GM18526 (cell line): ENCODE measurements around the gene UACA.

Experiments used
- POLR2A ChIP-seq: IDR thresholded peaks from 3 replicates; pipeline ENCODE4 v1.6.1; 2011; ENCODE audit not compliant: insufficient read length; ENCODE audit errors: extremely low read depth

UACA gene

DNA sequence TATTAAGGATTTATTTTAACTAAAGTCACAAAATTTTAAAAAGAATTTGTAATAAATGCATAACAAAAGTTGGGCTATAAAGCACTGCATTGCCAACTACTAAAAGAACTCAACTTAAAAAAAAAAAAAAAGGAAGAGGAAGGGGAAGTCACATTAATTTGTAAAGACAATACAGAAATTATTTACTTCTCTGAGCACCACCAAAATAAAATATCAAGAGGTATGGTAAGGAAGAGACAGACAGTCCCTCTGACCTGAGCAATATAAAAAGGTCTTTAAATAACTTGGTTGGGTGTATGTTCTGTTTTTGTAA, 83.5 kb downstream of the UACA start:
- TF ChIP-seq POLR2A, result no peak

DNA sequence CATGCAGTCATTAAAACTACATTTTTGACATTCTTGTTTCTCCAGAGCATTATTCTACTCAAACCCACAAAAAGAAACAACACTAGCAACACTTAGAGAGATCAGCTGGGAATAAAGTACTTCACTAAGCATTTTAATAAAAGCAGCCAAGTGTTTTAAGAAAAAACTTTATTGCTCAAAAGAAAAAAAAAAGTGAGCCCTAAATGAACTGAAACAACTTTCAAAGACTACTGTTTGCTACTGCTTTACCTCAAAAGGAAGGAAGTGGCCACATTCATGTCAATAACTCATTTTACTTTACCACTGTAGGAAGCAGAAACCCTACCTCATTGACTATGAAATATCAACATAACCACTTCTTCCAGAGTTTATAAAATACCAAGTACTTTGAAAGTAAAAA, 91.3 kb downstream of the UACA start:
- TF ChIP-seq POLR2A, result no peak

DNA sequence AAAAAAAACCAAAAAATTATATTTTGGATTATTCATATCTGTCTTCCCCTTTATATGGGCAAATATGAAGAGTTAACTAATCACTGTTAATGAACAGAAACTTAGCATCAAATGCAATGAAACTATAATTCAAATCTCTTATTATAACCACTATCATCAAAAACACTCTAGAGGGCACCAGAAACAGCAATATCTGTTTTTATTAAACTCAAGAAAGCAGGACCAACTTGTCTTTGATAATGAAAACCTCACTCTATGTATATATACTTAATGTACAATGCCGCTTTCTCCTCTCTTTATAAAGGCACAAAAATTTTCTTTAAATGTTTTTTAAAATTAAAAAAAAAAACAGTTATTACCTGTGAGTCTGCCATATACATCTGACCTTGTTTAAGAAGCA, 92.7 kb downstream of the UACA start:
- no peak for TF ChIP-seq POLR2A

DNA sequence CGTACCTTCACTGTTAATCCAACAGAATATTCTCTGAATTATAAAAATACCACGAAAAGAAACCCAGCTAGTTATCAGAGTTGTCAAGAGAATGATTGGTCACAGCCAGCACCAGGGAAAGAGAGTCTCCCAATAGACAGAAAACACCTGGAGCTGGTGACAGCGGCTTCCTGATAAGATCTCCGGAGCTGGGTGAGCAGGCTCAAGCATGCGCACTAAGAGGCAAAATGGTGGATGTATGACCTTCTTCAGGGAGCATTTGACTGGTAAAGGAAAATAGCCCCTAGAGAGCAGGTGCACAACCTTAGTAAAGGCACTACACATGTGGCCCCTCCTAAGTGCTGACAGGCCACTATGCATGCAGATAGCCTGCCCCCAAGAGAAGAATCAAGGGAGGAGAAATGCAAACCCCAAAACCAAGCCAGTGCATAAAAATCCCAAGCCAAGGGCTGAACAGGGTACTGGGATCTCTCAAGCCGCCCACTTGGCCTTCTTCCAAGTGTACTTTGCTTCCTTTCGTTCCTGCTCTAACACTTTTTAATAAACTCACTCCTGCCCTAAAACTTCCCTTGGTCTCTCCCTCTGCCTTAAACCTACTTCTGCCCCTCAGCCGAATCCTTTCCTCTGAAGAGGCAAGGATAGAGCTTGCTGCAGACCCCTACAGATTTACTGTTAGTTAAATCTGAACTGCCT, 93.2 kb downstream of the UACA start:
- TF ChIP-seq POLR2A, result no peak

DNA sequence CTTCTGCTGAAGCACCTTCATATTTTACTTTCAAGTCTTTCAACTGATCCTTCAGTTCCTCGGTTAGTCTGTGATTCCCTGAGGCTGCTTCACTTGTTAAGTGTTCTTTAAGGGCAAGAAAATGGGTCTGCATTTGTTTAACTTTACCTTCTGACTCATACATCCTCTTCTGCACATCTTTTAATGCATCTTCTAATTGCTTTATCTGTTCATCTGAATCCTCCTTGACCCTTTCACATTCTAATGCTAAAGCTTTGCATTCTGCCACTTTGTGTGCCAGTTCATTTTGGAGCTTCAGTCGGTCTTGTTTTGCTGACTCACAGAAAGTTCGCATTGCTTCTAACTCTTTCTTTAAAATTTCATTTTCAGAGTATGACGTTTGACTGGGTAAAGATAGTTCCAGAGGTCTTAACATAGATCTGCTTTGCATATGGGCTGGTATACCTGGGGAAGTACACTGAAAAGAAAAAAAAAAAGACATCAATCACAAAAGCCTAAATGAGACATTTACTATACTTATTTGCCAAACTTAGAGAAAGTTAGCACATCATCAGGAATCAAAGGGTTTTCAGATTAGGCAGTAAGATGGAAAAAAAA, 94.3 kb downstream of the UACA start:
- TF ChIP-seq POLR2A, result no peak

DNA sequence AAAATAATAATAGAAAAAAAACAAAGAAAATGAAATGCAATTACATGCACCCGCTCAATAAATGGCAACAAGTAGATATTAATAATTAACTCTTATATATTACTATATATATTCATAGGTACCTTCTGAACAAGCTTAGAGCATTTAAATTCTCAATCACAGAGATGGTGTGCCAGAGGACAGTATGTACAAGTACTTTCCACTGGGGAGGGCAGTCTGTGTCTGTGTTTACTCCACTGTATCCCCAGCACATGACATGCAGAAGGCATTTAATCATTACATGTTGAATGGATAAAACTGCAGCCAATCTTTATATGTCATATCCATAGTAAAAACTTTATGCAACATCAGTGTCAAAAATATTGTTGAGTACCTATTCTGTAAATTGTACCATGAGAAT, 97.8 kb downstream of the UACA start:
- no peak for TF ChIP-seq POLR2A

DNA sequence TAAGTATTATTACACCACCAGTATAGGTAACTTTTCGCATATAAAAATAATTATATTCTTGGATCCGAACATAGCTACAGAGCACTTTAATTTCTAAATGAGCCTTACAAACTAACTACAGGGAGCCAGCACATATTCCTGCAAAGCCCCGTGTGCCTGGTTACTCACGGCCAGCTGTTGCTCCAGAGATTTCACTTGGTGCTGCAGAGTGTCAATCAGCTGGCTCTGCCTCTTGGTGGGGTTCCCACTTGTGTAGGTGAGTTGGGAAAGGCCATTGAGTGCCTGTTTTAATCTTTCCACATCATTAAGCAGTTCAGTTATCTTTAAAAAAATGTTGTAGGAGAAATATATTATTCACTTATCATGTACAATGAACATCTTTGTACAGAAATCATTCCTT, 98.9 kb downstream of the UACA start:
- no peak for TF ChIP-seq POLR2A

DNA sequence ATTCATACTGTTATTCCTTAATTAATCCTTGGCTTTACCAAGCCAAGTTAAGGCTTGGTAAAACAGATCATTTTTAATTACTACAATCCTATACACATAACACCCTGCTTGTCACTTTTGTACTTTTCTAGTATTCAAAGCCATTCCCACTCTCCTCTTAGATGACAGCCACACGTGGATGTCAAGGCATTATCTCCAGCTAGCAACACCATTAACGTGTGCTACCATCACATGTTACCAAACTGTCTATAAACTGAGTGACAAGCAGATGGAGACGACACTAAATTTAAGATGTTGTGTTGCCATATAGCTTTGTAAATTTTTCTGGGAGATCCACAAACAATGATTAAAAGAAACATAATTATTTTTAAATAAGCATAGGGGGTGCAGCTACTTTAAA, 103.7 kb downstream of the UACA start:
- no peak for TF ChIP-seq POLR2A

DNA sequence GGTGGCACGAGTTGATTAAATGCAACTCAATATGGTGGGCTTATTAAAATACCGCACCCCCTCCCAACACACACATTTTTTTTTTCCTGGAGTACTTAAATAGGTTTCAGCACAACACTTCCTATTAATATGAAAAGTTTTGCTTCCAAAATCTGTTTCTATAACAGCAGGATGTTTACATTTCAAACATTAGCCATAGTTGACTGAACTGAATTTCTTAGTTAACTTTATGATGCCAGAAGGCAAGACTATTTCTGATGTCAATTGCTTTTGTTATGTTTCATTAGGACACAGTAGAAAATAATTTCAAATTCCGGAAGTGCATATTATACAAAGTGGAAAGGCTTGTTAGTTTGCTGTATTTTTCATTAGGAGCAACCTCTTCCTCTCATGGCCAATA, 104.7 kb downstream of the UACA start:
- no peak for TF ChIP-seq POLR2A

DNA sequence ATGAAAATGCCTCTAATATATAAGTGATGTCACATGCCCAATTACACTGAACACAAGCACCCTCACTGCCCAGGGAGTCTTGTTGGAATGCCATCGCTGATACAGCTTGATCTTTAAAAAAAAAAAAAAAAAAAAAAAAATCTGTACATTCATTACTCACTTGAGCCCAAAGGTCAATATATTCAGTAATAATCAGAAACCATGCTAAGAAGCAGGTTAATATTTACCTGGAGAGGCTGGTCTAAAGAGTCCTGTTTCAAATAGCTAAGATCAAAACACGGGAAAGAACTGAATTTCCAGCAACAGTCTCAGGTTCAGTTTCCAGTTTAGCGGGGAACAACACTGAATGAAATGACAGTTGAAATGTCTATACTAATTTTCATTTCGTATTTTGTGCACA, 109.9 kb downstream of the UACA start:
- TF ChIP-seq POLR2A, result no peak

DNA sequence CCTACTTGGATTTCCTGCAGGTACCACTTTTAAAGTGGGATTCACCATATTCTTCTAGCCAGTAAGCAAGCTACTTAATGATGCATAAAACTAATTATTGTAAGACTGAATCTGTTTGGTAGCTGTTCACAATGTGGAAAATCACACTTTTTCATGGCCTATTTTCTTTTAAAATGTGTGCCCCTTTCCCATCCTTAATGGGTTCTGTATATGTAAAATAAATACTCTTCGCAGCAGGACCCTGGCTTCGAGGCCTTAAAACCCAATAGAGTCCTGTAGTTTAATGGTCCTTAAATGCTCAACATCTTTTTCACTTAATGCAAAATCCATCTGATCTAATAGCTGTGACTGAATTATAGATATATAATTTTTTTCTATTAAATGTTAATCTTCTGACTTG, 111.0 kb downstream of the UACA start:
- TF ChIP-seq POLR2A, result no peak

DNA sequence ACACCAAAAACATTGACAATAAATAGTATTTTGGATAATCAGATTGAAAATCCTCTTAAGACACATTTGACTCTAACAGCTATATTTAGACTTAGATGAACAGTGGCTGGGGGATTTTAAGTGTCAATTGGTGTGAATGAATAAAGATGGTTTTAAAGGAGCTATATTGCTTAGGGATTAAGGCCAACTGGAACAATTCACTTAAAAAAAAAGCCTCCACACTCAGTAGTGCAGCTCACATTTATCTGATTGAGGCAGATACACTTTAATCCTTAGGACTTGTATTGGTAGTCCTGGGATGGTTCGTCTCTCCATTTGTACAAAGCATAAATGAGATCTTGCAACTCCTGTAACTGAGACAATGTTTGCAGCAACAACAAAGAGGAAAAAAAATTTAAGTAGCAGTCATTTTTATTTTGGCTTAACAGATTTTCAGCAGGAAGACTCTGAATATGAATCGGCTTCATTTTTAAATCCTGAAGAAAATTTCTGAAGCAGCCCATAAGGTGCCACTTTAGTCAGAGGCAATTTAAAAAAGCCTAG, 112.0 kb downstream of the UACA start:
- no peak for TF ChIP-seq POLR2A

DNA sequence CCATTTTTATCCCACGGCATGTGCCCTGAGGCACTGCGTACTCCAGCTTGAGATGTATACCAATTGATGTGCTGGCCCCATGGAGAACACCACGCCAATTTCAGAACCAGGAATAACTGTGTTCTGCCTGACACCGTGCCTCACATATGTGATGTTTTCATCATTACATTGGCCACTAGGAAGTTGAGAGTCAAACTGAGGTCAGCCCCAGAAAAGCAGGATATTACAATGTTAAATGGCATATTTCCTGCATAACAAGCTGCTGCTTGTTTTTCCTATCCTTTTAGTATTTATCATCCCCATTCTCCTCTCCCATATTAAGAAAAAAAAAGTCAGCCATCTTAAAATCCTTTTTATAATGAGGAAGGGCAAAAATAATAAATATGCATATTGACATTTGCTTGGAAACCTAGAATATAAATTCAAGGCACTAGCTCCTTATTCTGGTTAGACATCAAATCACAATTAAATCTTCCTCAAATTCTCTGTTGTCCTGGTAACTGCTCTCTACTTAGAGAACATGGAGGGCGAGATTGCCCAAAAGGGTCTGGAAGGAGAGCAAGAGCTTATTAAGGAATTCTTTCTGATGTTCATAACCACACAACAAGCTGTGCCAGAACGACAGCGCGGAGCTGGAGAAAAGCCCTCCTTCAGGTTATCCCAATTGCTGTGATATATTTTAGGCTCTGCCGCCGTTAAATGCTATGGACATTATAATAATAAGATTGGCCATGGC, 112.6 kb downstream of the UACA start:
- TF ChIP-seq POLR2A, result no peak

DNA sequence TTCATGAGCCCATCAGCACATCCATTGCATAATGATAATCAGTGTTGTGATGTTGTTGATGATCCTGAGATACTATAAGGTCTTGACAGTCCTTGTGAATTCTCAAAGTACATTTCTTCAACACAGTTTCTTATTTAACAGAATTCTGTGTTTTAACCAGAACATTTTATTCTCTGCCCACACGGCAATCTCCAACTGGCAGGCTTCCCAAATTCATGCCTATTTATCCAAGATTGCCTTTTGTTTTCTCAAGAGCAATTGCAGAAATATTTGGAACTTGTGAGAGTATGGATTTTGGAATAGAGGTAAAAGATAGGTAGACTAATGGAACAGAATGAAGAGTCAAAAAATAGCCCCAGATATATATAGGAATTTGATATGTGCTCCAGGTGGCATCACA, 116.0 kb downstream of the UACA start:
- no peak for TF ChIP-seq POLR2A

DNA sequence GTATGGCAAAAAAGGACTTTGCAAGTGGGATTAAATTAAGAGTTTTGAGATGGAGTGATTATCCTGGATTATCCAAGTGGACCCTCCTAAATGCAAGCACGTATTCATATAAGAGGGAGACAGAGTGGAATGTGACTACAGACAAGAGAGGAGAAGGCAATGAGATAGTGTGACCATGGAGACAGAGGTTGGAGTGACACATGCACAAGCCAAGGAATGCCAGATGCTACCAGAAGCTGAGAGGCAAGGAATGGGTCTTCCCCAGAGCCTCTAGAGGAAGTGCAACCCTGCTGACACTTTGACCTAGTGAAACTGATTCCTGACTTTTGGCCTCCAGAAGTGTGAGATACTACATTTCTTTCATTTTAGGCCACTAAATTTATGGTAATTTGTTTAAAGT, 117.2 kb downstream of the UACA start:
- TF ChIP-seq POLR2A, result no peak

DNA sequence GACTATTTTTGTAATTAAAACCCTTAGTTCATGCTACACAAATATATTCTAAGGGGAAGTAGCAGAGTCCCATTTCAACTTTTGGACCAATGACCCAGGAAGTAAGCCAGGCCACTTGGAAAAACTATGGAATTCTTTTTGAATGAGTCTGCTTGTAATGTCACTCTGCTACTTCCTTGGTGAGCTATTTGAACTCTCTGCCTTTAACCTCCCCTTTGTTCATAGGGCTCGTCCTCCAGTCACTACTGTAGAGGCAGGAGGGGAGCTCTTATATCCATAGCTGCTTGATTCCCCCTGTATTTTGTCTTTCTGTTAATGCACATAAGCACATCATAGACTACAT, 119.6 kb downstream of the UACA start:
- TF ChIP-seq POLR2A, result no peak

DNA sequence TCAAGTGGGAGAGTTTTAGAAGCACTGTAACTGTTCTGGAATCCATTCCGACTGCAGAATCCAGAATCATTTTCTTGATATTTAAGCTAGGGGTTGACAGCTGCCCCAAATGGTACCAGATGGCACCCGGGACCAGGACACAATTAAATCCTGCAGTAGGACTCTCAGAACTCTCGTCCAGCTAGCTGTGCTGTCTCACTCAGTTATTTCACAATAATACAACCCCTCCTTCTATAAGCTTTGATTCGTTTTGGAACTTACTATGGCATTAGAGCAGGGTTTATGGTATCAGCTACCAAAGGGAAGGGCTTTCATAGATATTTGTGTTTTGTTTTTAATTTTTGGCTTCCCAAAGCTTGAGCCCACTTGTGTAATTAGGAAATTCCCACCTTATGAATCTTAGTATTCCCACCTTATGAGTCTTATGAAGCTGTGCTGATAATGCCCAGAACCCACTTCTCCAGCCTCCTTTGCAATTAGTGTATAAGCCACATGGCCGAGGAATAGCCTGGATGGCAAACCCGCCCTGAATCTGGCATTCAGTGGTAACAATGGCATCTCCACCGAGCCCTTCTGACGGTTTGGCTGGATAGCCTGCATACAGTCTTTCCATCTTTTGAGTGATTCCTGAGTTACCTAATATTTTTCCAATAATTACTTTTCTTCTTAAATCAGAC, 120.1 kb downstream of the UACA start:
- TF ChIP-seq POLR2A, result no peak
